HG03025 (cell line): ENCODE results near the gene SLC7A14.

Source experiments
- ATAC-seq: cut with Tn5 transposase; IDR thresholded peaks from one replicate; pipeline ENCODE4 v1.9.1; 2021; ENCODE audit warnings: mild to moderate bottlenecking, moderate library complexity; ENCODE audit not compliant: unreplicated experiment, low FRiP score

The SLC7A14 gene

GRCh38 chr3:170475092-170475685 is 110.7 kb downstream of the SLC7A14 start:
- no peak for ATAC-seq

GRCh38 chr3:170473358-170473757 is 112.5 kb downstream of the SLC7A14 start:
- no peak for ATAC-seq

GRCh38 chr3:170471149-170471548 is 114.7 kb downstream of the SLC7A14 start:
- no peak for ATAC-seq

- ATAC-seq: no peak
Observed at GRCh38 chr3:170470063-170471016, 115.5 kb downstream of the SLC7A14 start.

GRCh38 chr3:170469151-170470062 is 116.5 kb downstream of the SLC7A14 start:
- ATAC-seq: no peak

GRCh38 chr3:170467571-170468147 is 118.2 kb downstream of the SLC7A14 start:
- no peak for ATAC-seq

GRCh38 chr3:170467007-170467406 is 118.9 kb downstream of the SLC7A14 start:
- no peak for ATAC-seq

GRCh38 chr3:170465955-170466354 is 119.9 kb downstream of the SLC7A14 start:
- no peak for ATAC-seq

- ATAC-seq: no peak
Observed at GRCh38 chr3:170463011-170463410, 122.9 kb downstream of the SLC7A14 start.

- ATAC-seq: no peak
Observed at GRCh38 chr3:170458285-170458684, 127.6 kb downstream of the SLC7A14 start.

- ATAC-seq: no peak
Observed at GRCh38 chr3:170454509-170454908, 131.4 kb downstream of the SLC7A14 start.

- no peak for ATAC-seq
Observed at GRCh38 chr3:170450039-170450438, 135.8 kb downstream of the SLC7A14 start.

- ATAC-seq: no peak
Observed at GRCh38 chr3:170448584-170448983, 137.3 kb downstream of the SLC7A14 start.

GRCh38 chr3:170443457-170443856 is 142.4 kb downstream of the SLC7A14 start:
- ATAC-seq: no peak

GRCh38 chr3:170442947-170443346 is 142.9 kb downstream of the SLC7A14 start:
- ATAC-seq: no peak

GRCh38 chr3:170441412-170441811 is 144.5 kb downstream of the SLC7A14 start:
- ATAC-seq: no peak

GRCh38 chr3:170440344-170440743 is 145.5 kb downstream of the SLC7A14 start:
- no peak for ATAC-seq

GRCh38 chr3:170438836-170439235 is 147.0 kb downstream of the SLC7A14 start:
- no peak for ATAC-seq

- ATAC-seq: no peak
Observed at GRCh38 chr3:170437696-170438407, 148.0 kb downstream of the SLC7A14 start.

- ATAC-seq: no peak
Observed at GRCh38 chr3:170437176-170437575, 148.7 kb downstream of the SLC7A14 start.
